Activated CD8-positive, alpha-beta T cell treated with anti-CD3 and anti-CD28 coated beads, Interleukin-2, amount 10 ng/mL, durations not matched to agents 7 days and 5 days (primary cell): ENCODE results near the gene EXOC4. TPM values are rescaled to one million over a fixed set of nuclear protein-coding genes. Genes with fewer than 3 reads are reported as not detected.

Source experiments
- ATAC-seq: fragments of 150-1000 bp; cut with Tn5 transposase; one replicate; pipeline ENCODE4 v1.10.0; 2021; ENCODE audit warnings: moderate library complexity
- CTCF ChIA-PET: fragments of 350-600 bp; sonication (Branson Sonifier 250); formaldehyde crosslinking; loops from one replicate; lab custom pipeline; 2021; ENCODE audit warnings: antibody characterized with exemption; lab: Charles Lee
- POLR2A ChIA-PET: fragments of 350-600 bp; sonication (Branson Sonifier 250); formaldehyde crosslinking; loops from one replicate; lab custom pipeline; 2021; ENCODE audit warnings: antibody characterized with exemption; lab: Charles Lee
- DNase-seq: peaks from one replicate; pipeline ENCODE4 v3.0.0-alpha.2; 2020
- H3K27ac Mint-ChIP-seq: one replicate; pipeline ENCODE4 v1.8.0; 2021; ENCODE audit warnings: mild to moderate bottlenecking, mixed read lengths
- H3K27me3 Mint-ChIP-seq: one replicate; pipeline ENCODE4 v1.8.0; 2021; ENCODE audit warnings: low read depth, mixed read lengths
- H3K36me3 Mint-ChIP-seq: one replicate; pipeline ENCODE4 v1.8.0; 2021; ENCODE audit warnings: low read depth, mixed read lengths
- H3K4me1 Mint-ChIP-seq: one replicate; pipeline ENCODE4 v1.8.0; 2021; ENCODE audit warnings: low read depth, mixed read lengths
- H3K4me3 Mint-ChIP-seq: one replicate; pipeline ENCODE4 v1.8.0; 2021; ENCODE audit warnings: mild to moderate bottlenecking, mixed read lengths
- H3K9me3 Mint-ChIP-seq: one replicate; pipeline ENCODE4 v1.8.0; 2022; ENCODE audit warnings: mixed read lengths; ENCODE audit not compliant: insufficient read depth
- total RNA-seq, 2 experiments: library from RNA; stranded (reverse); gene quantifications; one replicate each; pipeline ENCODE4 v1.2.3, GENCODE V29; 2021

Gene EXOC4
- total RNA-seq, 2 experiments from 2014 or later, result 68.2 to 75.1 TPM

GRCh38 chr7:133912916-133913697 is 660.2 kb downstream of the EXOC4 start:
- ATAC-seq (no peak), DNase-seq (no peak)
- H3K4me3 Mint-ChIP-seq, result no peak overlapping the region
- H3K27me3 Mint-ChIP-seq, result no peaks in the 10 kb centered on the region
- H3K36me3 Mint-ChIP-seq, result peaks cover 5% of the 10 kb centered on the region
- no peaks in the 10 kb centered on the region for H3K9me3 Mint-ChIP-seq
- no peaks in the 10 kb centered on the region for H3K4me1 Mint-ChIP-seq
- ChIA-PET CTCF (no interaction called here), POLR2A (no interaction called here)
- no peak overlapping the region for H3K27ac Mint-ChIP-seq

- Mint-ChIP-seq H3K27me3 (no peaks in the 10 kb centered on the region), H3K27ac (no peak overlapping the region), H3K4me3 (no peak overlapping the region), H3K9me3 (peaks cover 2% of the 10 kb centered on the region), H3K36me3 (peaks cover 10% of the 10 kb centered on the region), H3K4me1 (no peaks in the 10 kb centered on the region)
- ATAC-seq (no peak), DNase-seq (no peak)
- ChIA-PET POLR2A (no interaction called here), CTCF (no interaction called here)
These were observed 663.7 kb downstream of the EXOC4 start for GRCh38 chr7:133916621-133917020.

GRCh38 chr7:133919810-133920209 is 666.9 kb downstream of the EXOC4 start:
- CTCF ChIA-PET, result no interaction called here
- Mint-ChIP-seq H3K4me3 (no peak overlapping the region), H3K9me3 (peaks cover 5% of the 10 kb centered on the region), H3K27ac (no peak overlapping the region), H3K36me3 (peaks cover 10% of the 10 kb centered on the region), H3K27me3 (no peaks in the 10 kb centered on the region), H3K4me1 (no peaks in the 10 kb centered on the region)
- DNase-seq (no peak), ATAC-seq (no peak)
- POLR2A ChIA-PET, result no interaction called here

DNA sequence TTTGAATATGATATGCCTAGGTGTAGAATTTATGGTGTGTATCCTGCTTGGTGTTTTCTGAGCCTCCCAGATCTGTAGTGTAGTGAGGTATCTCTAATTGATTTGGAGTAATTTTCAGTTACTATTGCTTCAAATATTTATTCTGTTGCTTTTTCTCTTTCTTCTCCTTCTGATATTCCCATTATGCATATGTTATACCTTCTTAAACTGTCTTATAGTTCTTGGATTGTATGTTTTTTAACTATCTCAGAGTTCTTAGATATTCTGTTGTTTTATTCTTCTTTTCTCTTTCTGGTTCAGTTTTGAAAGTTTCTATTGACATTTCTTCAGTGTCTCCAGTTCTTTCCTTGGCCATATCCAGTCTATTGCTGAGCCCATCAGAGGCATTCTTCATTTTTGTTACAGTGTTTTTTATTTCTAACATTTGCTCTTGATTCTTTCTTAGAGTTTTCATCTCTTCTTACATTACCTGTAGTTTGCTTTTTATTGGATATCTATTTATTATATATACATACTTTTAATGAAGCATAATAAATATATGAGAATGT is 668.8 kb downstream of the EXOC4 start:
- Mint-ChIP-seq H3K9me3 (peaks cover 5% of the 10 kb centered on the region), H3K4me3 (no peak overlapping the region), H3K36me3 (peaks cover 10% of the 10 kb centered on the region), H3K27ac (no peak overlapping the region), H3K4me1 (no peaks in the 10 kb centered on the region), H3K27me3 (no peaks in the 10 kb centered on the region)
- CTCF ChIA-PET, result no interaction called here
- DNase-seq (no peak), ATAC-seq (no peak)
- POLR2A ChIA-PET, result no interaction called here

GRCh38 chr7:133923974-133924373 is 671.1 kb downstream of the EXOC4 start:
- no peak overlapping the region for H3K27ac Mint-ChIP-seq
- ATAC-seq (no peak), DNase-seq (no peak)
- H3K9me3 Mint-ChIP-seq, result peaks cover 5% of the 10 kb centered on the region
- POLR2A ChIA-PET, result no interaction called here
- H3K27me3 Mint-ChIP-seq, result no peaks in the 10 kb centered on the region
- no peaks in the 10 kb centered on the region for H3K4me1 Mint-ChIP-seq
- H3K36me3 Mint-ChIP-seq, result peaks cover 7% of the 10 kb centered on the region
- CTCF ChIA-PET, result no interaction called here
- H3K4me3 Mint-ChIP-seq, result no peak overlapping the region

DNA sequence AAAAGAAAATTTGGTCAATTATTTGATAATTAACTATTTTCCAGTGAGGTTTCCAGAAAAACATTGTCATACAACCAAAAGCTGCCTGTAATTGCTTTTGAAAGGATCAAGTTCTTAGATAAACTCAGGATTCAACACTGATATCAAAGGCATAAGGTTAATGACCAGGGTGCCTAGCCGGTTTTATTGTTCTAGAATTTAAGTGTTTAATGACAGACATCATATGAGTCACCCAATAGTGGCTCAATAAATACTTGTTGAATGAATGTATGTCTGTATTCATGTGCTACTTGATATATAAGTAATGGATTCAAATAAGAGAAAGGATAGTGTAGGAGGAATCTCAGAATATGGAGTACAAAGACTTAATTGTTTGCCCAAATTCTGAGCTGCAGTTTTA is 678.2 kb downstream of the EXOC4 start:
- POLR2A ChIA-PET, result no interaction called here

DNA sequence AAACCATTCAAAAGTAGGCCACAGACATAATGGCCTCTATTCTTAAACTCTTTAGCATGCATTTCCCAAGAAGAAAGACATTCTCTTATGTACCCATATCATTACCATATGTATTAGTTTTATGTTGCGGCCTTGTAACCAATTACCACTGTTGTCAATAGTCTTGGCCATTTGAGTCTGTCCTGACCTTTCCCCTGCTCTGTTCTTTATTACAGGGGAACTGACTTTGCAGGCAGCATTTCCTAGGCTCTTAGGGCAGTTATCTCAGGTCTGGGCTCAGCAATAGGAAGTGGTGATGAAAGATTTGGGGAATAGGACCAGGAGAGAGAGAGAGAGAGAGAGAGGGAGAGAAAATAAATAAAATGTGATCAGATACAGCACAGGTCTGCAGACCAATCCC is 679.7 kb downstream of the EXOC4 start:
- Mint-ChIP-seq H3K27me3 (no peaks in the 10 kb centered on the region), H3K9me3 (no peaks in the 10 kb centered on the region), H3K4me3 (no peak overlapping the region), H3K4me1 (no peaks in the 10 kb centered on the region), H3K36me3 (no peaks in the 10 kb centered on the region), H3K27ac (no peak overlapping the region)
- DNase-seq (no peak), ATAC-seq (no peak)
- ChIA-PET CTCF (no interaction called here), POLR2A (no interaction called here)

More for the DNA sequence above, 678.2 kb downstream of the EXOC4 start:
- CTCF ChIA-PET, result no interaction called here
- Mint-ChIP-seq H3K4me1 (no peaks in the 10 kb centered on the region), H3K36me3 (no peaks in the 10 kb centered on the region), H3K9me3 (no peaks in the 10 kb centered on the region), H3K4me3 (no peak overlapping the region), H3K27ac (no peak overlapping the region), H3K27me3 (no peaks in the 10 kb centered on the region)
- no peak for DNase-seq
- ATAC-seq, result no peak

- H3K4me3 Mint-ChIP-seq, result no peak overlapping the region
- peaks cover 3% of the 10 kb centered on the region for H3K36me3 Mint-ChIP-seq
- ChIA-PET POLR2A (no interaction called here), CTCF (no interaction called here)
- DNase-seq (no peak), ATAC-seq (no peak)
- H3K27ac Mint-ChIP-seq, result no peak overlapping the region
- H3K9me3 Mint-ChIP-seq, result no peaks in the 10 kb centered on the region
- no peaks in the 10 kb centered on the region for H3K27me3 Mint-ChIP-seq
- H3K4me1 Mint-ChIP-seq, result no peaks in the 10 kb centered on the region
These were observed 681.5 kb downstream of the EXOC4 start for GRCh38 chr7:133934262-133934976.

GRCh38 chr7:133934977-133935330 is 682.1 kb downstream of the EXOC4 start:
- ATAC-seq (no peak), DNase-seq (no peak)
- Mint-ChIP-seq H3K4me1 (no peaks in the 10 kb centered on the region), H3K27me3 (no peaks in the 10 kb centered on the region), H3K4me3 (no peak overlapping the region), H3K36me3 (peaks cover 3% of the 10 kb centered on the region), H3K9me3 (no peaks in the 10 kb centered on the region), H3K27ac (no peak overlapping the region)
- CTCF ChIA-PET, result no interaction called here
- POLR2A ChIA-PET, result no interaction called here

GRCh38 chr7:133936074-133936473 is 683.2 kb downstream of the EXOC4 start:
- Mint-ChIP-seq H3K9me3 (no peaks in the 10 kb centered on the region), H3K4me3 (no peak overlapping the region), H3K36me3 (peaks cover 3% of the 10 kb centered on the region), H3K27me3 (no peaks in the 10 kb centered on the region), H3K27ac (no peak overlapping the region), H3K4me1 (no peaks in the 10 kb centered on the region)
- CTCF ChIA-PET, result no interaction called here
- DNase-seq (no peak), ATAC-seq (no peak)
- POLR2A ChIA-PET, result no interaction called here

DNA sequence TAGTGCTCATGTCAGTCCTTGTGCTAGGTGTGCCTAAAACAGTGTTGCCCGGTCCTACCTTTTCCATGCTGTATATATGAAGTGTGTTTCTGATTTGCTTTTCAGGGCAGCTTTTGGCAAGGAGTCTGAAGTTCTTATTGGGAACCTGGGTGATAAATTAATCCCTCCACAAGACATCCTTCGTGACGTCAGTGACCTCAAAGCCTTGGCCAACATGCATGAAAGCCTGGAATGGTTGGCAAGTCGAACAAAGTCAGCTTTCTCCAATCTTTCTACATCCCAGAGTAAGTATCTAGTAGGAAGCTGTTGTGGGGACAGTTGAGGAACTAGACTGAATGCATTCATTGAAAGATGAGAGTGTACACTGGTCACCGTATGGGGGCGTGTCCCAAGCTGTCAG is 684.9 kb downstream of the EXOC4 start:
- Mint-ChIP-seq H3K4me3 (no peak overlapping the region), H3K27ac (no peak overlapping the region), H3K36me3 (peaks cover 3% of the 10 kb centered on the region), H3K4me1 (no peaks in the 10 kb centered on the region), H3K9me3 (no peaks in the 10 kb centered on the region), H3K27me3 (no peaks in the 10 kb centered on the region)
- DNase-seq (no peak), ATAC-seq (no peak)
- POLR2A ChIA-PET, result no interaction called here
- CTCF ChIA-PET, result no interaction called here

DNA sequence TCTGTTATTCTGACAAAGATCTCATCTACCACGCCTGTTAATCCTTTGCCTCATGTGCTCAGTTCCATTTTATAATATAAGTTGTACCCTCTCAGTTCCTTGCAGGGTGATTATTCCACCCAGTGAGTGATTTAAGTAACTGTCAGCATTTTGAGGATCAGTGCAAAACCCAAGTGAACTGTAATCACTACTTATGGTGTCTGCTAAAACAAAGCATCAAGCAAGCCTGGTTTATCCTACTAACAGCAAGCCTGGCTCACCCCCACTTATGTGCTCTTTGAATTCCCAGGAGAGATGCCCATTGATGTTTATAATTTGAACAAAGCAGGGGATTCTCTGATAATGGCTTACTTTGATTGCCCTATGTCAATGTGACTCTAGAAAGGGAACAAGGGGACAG is 687.5 kb downstream of the EXOC4 start:
- H3K27me3 Mint-ChIP-seq, result no peaks in the 10 kb centered on the region
- CTCF ChIA-PET, result no interaction called here
- H3K4me3 Mint-ChIP-seq, result no peak overlapping the region
- no peaks in the 10 kb centered on the region for H3K9me3 Mint-ChIP-seq
- DNase-seq, result no peak
- peaks cover 3% of the 10 kb centered on the region for H3K36me3 Mint-ChIP-seq
- H3K27ac Mint-ChIP-seq, result no peak overlapping the region
- no peaks in the 10 kb centered on the region for H3K4me1 Mint-ChIP-seq
- ATAC-seq, result no peak
- POLR2A ChIA-PET, result interaction anchor here (0.6 kb wide), 1 partner anchor 1224 kb away, joined by 3 read pairs; no protein-coding TSS in a partner anchor
